GM18499 (cell line): ENCODE data around the gene KMT2C.

ENCODE experiments used
- ATAC-seq: cut with Tn5 transposase; IDR thresholded peaks from one replicate; pipeline ENCODE4 v1.9.1; 2021; ENCODE audit warnings: moderate number of reproducible peaks; ENCODE audit not compliant: insufficient read depth, unreplicated experiment

KMT2C gene

DNA sequence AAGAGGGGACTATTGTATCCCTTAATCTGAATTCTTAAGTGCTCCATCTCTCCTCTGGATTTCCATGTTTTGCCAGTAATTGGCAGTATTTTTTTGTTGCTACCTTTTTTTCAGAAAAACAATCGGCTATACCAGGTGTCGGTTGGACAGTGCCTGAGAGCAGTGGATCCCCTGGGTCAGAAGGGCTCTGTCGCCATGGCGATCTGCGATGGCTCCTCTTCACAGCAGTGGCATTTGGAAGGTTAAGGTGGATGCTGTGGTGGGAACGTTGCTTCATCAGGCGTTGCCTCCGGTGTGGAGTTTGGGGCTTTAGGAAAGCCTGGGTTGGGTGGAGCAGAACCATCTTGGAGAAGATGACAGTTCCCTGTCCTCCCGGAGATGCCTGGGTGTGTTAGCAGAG is 314.4 kb downstream of the KMT2C start:
- no peak for ATAC-seq

DNA sequence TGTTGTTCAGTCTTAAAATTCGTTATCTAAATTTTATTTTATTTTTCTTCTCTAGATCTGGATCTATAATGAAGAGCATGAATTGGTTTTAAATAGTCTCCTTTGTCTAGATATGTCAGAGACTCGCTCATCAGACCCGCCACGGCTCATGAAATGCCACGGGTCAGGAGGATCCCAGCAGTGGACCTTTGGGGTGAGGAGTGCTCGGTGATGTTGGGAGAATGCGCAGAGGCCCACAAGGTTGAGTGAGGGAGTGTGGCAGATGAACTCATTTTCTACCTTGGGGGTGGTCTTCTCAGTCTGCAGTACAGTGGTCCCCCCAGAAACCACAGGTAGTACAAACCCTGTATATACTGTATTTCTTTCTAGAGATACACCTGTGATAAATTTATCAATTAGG is 315.0 kb downstream of the KMT2C start:
- no peak for ATAC-seq

DNA sequence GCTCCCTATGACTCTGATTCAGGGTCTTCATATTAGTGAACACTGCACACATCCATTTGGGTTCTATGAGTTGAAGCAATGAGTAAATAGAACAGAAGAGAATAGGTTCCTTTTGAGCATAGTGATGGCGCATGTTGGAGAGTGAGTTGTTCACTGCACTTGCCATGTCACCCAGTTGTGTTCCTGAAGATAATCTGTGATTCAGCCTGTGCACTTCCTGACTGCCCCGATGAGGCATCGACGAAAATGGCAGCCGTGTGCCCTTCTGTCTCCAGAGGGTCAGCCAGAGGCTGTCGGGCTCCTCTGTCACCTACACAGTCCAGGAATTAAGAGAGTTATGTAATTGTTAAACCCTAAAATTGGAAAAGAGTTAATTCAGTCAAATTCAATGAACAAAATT is 315.6 kb downstream of the KMT2C start:
- ATAC-seq = no peak

DNA sequence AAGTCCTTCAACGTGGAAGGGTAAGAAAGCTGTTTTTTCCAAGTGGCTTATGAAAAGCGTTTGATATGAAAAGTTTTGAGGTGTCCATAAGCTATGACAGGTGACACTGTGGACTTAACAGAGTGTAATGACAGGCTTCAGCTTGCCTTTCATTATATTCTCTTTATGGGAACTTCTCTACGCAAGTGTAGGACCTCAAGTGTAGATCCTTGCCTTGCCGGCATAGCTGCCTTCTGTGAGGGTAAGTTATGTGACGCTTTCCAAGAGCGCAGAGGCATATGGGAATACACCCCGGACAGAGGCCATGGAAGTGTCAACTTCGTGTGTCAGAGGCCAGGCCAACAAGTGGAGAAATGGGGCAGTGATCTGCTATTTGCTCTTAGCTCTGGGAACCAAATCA is 318.4 kb downstream of the KMT2C start:
- ATAC-seq = no peak

DNA sequence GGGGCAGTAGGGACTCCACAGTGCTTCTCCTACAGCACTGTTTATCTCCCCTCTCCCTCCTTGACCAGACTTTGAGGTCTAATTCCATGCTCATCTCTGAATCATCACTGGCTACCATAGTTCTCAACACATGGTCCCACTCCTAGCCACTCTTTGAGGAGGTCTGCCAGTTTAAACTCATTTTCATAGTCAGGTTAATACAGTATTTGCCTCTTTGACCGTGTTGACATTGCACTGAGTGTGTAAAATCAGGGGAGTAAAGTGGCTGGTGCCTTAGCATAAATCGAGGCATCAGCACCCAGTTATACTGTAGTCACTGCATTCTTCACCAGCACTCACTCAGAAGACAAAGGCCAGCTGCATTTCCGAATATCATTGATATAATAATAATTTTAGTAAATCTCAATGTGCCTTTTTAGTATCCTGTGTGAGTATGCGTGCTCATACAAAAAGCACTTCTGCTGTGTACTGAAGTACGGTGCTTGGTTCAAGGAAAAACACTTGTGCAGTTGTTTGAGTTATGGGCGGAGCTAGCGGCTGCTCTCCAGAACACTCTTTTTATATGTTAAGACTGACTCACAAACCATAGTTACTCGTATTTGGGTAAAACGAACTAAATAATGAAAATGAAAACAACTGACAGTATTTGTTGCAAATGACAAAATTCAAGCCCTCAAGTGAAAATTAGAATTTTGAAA is 320.6 kb downstream of the KMT2C start:
- no peak for ATAC-seq

DNA sequence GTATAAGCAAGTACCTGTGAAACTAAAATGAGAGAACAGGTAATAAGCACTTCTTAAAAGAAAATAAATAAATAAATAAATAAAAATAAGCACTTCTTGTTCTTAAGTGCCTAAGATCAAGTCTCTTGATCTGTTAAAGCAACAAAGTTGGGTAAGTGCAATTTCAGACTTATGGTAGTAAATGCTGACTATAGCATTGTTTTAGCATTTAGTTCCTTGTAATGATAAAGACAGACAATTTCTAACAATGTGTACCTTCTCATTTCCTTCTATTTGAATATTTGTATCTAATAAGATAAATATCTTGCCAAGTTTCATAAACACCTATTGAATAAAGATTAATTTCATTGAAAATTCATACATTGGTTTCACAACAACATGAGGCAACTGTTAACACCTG is 323.0 kb downstream of the KMT2C start:
- no peak for ATAC-seq

DNA sequence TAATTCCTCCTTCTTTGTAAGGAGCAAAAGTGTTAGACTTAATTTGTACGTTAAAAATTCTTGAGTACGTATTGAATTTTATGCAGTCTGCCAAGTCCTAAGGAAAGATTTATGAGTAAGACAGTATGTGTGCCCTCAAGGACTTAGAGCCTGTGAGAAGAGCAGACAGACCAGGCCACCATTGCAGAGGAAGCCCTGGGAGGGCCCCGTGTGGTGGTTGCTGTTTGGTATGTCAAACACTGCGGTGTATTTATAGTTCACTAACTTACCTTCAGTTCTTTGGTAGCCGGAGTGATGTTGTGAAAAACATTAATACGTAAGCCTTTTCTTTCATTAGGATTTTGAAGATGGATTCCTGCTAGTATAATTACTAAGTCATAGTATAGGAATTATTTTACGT is 327.4 kb downstream of the KMT2C start:
- ATAC-seq = no peak

DNA sequence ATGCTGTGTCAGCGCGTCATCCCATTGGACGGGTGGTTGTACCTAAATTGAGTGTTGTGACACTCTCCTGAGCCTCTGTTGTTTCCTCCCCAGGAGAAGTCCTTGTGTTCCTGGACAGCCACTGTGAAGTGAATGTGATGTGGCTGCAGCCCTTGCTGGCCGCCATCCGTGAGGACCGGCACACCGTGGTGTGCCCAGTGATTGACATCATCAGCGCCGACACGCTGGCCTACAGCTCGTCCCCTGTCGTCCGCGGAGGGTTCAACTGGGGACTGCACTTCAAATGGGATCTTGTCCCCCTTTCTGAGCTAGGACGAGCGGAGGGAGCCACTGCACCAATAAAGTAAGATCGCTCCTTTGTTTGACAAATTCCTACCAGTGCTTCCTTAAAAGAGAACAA is 327.9 kb downstream of the KMT2C start:
- ATAC-seq = no peak

DNA sequence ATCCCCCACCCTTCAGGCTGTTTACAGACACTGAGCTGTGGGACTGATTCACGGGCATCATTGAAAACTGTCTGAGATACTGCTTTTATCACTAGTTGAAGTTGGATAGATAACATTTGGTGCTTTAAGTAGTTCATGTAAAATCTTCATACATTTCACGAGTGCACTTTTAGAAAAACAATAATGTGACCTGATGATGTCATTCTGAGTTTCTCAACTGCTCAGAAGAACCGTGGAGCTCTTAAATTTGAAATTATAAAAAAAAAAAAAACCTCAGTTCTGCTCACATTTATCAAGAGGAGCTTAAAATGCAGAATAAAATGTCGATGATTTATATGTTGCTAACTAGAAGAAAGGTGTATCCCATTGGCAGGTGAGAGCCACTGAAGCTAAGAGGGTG is 328.8 kb downstream of the KMT2C start:
- ATAC-seq = no peak

DNA sequence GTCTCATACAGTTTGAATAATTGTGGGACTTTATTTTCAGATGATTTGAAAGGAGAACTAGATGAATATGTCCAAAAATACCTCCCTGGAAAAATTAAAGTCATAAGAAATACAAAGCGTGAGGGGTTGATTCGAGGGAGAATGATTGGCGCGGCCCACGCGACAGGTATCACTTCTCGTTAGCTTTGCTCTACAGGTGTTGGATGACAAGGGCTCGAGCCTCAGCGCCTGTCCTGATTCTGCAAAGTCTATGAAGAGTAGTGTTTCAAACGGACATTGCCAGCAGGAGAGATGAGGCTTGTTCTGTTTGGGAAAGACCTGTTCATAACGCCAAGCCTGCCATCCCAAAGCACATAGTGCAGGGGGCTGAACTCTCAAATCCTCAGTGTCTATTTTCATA is 330.6 kb downstream of the KMT2C start:
- ATAC-seq = no peak

DNA sequence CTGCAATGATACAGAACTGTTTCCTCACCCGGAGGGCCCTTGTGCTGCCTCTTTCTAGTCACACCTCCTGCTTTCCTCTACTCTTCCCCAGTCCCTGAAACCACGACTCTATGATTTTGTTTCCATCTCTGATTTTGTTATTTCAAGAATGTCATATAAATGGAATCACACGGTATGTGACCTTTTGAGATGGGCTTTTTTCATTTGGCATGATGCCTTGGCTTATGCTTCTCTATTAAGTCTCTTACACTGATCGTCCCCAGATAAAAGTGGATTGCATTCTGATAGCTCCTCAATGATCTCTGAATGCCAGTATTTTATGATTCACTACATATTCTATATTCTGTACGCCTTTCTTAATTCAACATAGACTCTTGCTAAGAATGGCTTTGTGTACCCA is 332.1 kb downstream of the KMT2C start:
- no peak for ATAC-seq

DNA sequence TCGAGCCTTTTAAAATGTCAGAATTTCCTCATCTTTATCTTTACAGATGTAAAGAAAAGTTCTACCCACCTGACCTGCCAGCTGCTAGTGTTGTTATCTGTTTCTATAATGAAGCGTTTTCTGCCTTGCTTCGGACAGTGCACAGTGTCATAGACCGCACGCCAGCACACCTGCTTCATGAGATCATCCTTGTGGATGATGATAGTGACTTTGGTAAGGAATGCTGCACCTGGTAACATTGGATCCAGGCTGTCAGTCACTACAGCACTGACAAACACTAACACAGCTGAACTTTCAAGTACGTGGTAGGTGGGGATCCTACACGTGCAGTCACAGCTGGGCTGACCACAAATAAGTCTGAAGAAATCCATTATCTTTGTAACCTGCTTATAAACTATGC is 332.7 kb downstream of the KMT2C start:
- ATAC-seq = no peak

DNA sequence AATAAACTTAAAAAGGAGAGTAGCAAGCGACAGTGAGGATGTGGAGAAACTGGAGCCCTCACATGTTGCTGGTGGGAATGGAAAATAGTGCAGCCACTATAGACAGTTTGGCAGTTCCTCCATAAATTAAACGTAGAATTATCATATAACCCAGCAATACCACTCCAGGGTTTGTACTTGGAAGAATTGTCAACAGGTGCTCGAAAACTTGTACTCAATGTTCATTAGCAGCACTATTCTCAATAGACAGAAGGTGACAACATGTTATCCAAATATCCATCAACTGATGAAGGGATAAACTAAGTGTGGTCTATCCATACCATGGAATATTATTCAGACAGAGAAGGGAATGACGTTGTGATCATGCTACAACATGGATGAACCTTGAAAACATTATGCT is 338.5 kb downstream of the KMT2C start:
- ATAC-seq = no peak

DNA sequence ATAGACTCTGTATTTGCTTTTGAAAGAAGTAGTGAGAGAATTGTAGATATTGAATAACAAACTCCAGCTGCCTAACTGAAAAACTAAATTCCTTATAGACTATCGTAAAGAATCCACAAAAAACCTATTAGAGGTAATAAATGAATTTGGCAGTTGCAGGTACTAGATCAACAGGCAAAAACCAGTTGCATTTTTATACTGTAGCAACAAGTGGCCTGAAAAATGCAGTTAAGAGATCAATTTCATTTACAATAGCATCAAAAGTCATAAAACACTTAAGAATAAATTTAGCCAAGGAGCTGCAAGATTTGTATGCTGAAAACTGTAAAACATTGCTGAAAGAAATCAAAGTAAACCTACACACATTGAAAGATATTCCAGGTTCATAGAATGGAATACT is 340.0 kb downstream of the KMT2C start:
- no peak for ATAC-seq

DNA sequence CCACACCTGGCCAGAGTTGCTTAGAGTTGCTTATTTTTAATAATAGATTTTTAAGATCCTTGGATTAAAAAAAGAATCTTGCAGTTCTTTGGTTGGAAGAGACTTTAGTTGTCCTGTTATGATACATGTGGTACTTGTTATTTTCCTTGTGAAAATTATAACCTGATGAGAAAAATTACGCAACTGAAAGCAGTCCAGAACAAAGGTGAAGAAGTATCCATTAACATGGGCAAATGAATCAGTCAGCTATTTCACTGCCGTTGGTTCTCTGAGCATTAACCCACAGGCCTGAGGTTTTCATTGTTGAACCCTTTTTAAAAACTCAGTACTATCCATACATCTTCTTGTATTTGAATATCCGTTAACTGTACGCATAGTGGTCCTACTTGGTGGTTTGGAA is 342.1 kb downstream of the KMT2C start:
- no peak for ATAC-seq

DNA sequence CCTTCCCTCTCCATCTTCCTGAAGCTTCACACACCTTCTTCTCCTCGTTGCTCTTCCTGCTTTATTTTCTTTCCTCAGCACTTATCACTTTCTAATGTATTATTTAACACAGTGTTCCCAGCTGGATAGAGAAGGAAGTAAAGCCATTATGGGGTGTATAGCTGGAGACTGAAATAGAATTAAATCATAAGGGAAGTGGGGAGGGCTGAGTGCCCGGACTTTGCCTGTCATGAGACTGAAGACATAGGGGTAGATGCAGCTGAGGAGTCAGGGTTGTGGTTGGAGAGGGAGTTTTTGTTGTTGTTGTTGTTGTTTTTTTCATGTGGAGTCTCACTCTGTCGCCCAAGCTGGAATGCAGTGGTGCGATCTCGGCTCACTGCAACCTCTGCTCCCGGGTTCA is 345.1 kb downstream of the KMT2C start:
- no peak for ATAC-seq

DNA sequence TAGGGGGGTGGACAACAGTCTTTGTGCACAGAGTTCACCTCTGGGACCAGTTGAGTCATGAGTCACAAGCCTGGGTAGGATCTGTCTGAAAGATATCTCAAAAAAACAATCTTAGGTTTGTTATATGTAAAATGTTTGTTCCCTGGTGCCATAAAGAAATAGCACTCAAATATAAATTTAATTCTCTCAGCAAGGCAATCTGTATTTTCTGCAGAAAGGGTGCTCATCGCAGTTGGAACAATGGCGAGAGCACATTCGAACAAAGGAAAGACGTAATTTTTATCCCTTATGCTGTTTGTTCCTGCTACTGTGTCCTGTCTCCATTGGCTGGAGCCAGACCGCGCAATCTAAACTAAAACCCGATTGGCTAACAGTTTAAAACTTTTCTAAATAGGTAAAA is 346.6 kb downstream of the KMT2C start:
- no peak for ATAC-seq

DNA sequence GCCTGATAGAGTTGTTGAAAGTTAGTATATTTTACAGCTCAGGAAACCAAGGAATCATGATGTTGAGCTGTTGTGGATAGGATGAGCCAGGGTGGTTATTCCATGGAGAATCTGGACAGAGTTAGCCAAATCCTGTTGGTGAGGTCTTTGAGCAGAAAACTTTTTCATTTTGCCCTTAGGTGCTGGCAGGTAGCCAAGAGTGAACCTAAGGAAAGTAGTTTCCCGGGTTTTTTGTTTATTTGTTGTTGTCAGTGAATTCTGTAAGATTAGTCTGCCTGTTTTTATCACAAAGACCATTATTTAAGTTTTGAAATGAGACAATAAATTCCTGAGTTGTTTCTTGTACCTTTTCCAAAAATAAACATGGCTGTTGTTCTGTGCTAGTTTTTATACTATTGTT is 349.3 kb downstream of the KMT2C start:
- no peak for ATAC-seq

DNA sequence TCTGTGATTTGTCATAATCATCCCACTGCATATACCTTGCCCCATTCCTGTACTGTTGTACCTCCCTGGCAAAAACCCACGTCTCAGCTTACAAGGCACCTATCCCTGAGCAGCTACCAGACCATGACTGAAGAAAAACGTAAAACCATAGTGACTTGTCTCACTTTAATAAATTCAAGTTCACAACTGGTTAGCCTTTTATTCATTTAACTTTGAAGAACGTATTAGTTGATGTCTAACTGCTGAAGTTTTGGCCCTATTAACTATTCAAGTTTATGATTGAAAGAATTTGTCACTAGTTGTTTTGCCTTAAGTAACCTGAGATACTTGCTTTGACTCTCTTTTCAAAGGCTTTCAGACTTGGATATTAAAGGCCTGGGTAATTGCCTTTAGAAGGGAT is 350.7 kb downstream of the KMT2C start:
- no peak for ATAC-seq
